Esophagus muscularis mucosa (tissue), 4 donors: ENCODE data around the gene FAM120AOS. TPM values are rescaled to one million over a fixed set of nuclear protein-coding genes. Genes with fewer than 3 reads are reported as not detected.

Experiments
- DNase-seq: peaks from one replicate; pipeline ENCODE4 v3.0.0-alpha.2; 2017; ENCODE audit errors: extremely low spot score
- H3K27ac ChIP-seq, 4 donors: fragments of 200-600 bp; sonication (generic); replicated peaks in 1 of 4; 1 replicate in 3 of 4; 2 replicates in 1 of 4; pipeline ENCODE4 v1.5.1; 2016 to 2019; ENCODE audit warnings: mild to moderate bottlenecking in 1 of 4
- H3K27me3 ChIP-seq, 4 donors: fragments of 200-600 bp; sonication (generic); one replicate each; pipeline versions ENCODE4 v1.5.1 to v1.6.0; 2016 to 2019
- H3K36me3 ChIP-seq, 4 donors: fragments of 200-600 bp; sonication (generic); one replicate each; pipeline ENCODE4 v1.5.1; 2016 to 2019
- H3K4me1 ChIP-seq, 4 donors: fragments of 200-600 bp; sonication (generic); one replicate each; pipeline ENCODE4 v1.5.1; 2016 to 2019
- H3K4me3 ChIP-seq, 4 donors: fragments of 200-600 bp; sonication (generic); 1 replicate in 2 of 4; 2 replicates in 2 of 4; pipeline ENCODE4 v1.5.1; 2016 to 2019; ENCODE audit warnings: mild to moderate bottlenecking in 4 of 4, moderate library complexity in 1 of 4
- H3K9me3 ChIP-seq, 4 donors: fragments of 200-600 bp; sonication (generic); 1 replicate in 3 of 4; 2 replicates in 1 of 4; pipeline ENCODE4 v1.5.1; 2016 to 2019
- EP300 ChIP-seq: sonication (generic); formaldehyde crosslinking; IDR thresholded peaks from one replicate; pipeline ENCODE4 v1.6.1; 2017; ENCODE audit warnings: antibody characterized with exemption
- POLR2A ChIP-seq: fragments of 450-650 bp; IDR thresholded peaks from one replicate; pipeline ENCODE4 v1.6.1; 2017; ENCODE audit warnings: antibody characterized with exemption, moderate library complexity, mild to moderate bottlenecking, low read depth
- POLR2AphosphoS5 ChIP-seq, 2 donors: sonication (generic); formaldehyde crosslinking; IDR thresholded peaks; one replicate each; pipeline ENCODE4 v1.6.1; 2017; ENCODE audit warnings: antibody characterized with exemption in 2 of 2
- WGBS: methylation state at CpG from one replicate; pipeline ENCODE4 v1.1.5; 2018; 5-methylcytosine and 5-hydroxymethylcytosine counted together
- intact Hi-C: fragments of 100-400 bp; cut with DNase I; formaldehyde crosslinking; loops from one replicate; pipeline ENCODE4 v1.15.1; 2023
- total RNA-seq, 4 donors: library from RNA; depleted of rRNA; stranded (reverse); fragments of >200 nt; gene quantifications; one replicate each; pipeline versions ENCODE4 v1.1.0 to v1.2.1, GENCODE V29; 2016
- TF ChIP-seq, protein P1 (sequence below), 3 experiments: fragments of 200-600 bp in 2 of 3; fragments of 450-650 bp in 1 of 3; sonication (generic) in 2 of 3; IDR thresholded peaks; one replicate each; pipeline ENCODE4 v1.5.1; 2017 to 2019; ENCODE audit warnings: antibody characterized with exemption in 3 of 3, mild to moderate bottlenecking in 2 of 3, moderate library complexity in 1 of 3

FAM120AOS gene
- total RNA-seq, 4 donors from 2014 or later: 51.7 to 63.6 (median 55.3) TPM

DNA sequence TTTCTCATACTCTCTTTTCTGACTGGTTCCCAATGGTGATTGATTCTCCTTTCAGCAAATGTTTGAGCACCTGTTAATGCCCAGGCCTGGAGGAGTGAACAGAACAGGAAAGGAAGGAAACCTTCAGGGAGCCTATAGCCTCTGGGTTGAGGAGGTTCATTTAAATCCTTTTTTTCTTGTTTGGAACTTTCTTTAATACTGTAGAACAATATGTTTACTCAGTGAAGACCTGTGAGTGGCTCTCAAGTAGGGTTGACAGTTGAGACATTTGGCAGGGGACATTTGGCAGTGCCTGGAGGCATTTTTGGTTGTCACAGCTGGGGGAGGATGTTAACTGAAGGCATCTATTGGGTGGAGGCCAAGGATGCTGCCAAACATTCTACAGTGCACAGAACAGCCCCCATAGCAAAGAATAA is 6.1 kb upstream of the FAM120AOS start:
- no peak for DNase-seq
- intact Hi-C loops: loop anchor here (10.0 kb wide), 2 partner anchors 45 to 325 kb away; partner anchors contain the start of gene NINJ1
- Histone ChIP-seq H3K9me3 (no peaks in the 10 kb centered on the region), H3K4me1 (peaks cover 61 to 89% (median 74%) of the 10 kb centered on the region in 4 donors), H3K4me3 (no peak overlapping the region), H3K27ac (no peak overlapping the region), H3K36me3 (no peaks in the 10 kb centered on the region), H3K27me3 (no peaks in the 10 kb centered on the region)
- TF ChIP-seq POLR2AphosphoS5 (IDR thresholded peaks at IDR 0.05): no peak
- TF ChIP-seq POLR2A: no peak
- TF ChIP-seq EP300: no peak
- TF ChIP-seq, protein P1, sequence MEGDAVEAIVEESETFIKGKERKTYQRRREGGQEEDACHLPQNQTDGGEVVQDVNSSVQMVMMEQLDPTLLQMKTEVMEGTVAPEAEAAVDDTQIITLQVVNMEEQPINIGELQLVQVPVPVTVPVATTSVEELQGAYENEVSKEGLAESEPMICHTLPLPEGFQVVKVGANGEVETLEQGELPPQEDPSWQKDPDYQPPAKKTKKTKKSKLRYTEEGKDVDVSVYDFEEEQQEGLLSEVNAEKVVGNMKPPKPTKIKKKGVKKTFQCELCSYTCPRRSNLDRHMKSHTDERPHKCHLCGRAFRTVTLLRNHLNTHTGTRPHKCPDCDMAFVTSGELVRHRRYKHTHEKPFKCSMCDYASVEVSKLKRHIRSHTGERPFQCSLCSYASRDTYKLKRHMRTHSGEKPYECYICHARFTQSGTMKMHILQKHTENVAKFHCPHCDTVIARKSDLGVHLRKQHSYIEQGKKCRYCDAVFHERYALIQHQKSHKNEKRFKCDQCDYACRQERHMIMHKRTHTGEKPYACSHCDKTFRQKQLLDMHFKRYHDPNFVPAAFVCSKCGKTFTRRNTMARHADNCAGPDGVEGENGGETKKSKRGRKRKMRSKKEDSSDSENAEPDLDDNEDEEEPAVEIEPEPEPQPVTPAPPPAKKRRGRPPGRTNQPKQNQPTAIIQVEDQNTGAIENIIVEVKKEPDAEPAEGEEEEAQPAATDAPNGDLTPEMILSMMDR (IDR thresholded peaks at IDR 0.05): no peak

DNA sequence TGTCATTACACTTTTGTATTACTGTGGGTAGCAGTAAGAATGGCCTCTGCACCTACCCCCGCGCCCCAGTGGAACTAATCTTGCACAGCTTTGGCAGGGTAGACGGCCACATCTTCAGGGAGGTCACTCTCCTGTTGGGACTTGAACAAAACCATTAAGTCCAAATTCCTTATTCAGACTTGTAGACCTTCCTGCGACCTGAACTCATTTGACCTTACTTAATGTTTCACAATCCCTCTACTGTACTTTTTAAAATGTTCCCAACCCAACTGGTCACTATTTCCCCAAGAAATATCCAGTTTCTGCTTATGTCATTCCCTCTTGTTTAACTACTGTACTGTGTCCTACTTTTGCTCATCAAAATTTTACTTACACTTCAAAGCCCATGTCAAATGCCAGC is 5.3 kb upstream of the FAM120AOS start:
- WGBS: 77% methylated on average over 4 of the region's 4 CpGs
- Histone ChIP-seq H3K27me3 (no peaks in the 10 kb centered on the region), H3K36me3 (no peaks in the 10 kb centered on the region), H3K27ac (no peak overlapping the region), H3K4me1 (peaks cover 62 to 89% (median 74%) of the 10 kb centered on the region in 4 donors), H3K4me3 (no peak overlapping the region), H3K9me3 (no peaks in the 10 kb centered on the region)
- DNase-seq: no peak
- TF ChIP-seq, protein P1 (IDR thresholded peaks at IDR 0.05): no peak
- intact Hi-C loops: loop anchor here (10.0 kb wide), 2 partner anchors 46 to 324 kb away; partner anchors contain the start of gene NINJ1

DNA sequence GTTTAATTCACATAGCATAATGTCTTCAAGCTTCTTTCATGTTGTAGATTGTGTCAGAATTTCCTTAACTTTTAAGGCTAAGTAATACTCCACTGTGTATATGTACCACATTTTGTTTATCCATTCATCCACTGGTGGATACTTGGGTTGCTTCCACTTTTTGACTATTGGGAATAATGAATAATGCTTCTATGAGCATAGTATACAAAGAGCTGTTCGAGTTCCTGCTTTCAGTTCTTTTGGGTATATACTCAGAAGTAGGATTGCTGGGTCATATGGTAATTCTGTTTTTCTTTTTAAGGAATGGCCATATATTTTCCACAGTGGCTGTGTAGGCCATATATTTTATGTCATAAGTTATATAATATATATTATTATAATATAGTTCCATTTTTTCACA is 3.6 kb upstream of the FAM120AOS start:
- H3K27ac ChIP-seq: no peak overlapping the region
- peaks cover 58 to 76% (median 70%) of the 10 kb centered on the region in 4 donors for H3K4me1 ChIP-seq
- H3K4me3 ChIP-seq: no peak overlapping the region
- intact Hi-C loops: loop anchor here (10.0 kb wide), 2 partner anchors 48 to 322 kb away; partner anchors contain the start of gene NINJ1
- TF ChIP-seq EP300 (no peak), POLR2AphosphoS5 (IDR thresholded peaks at IDR 0.05) (no peak), POLR2A (no peak)
- TF ChIP-seq, protein P1 (IDR thresholded peaks at IDR 0.05): no peak
- H3K27me3 ChIP-seq: no peaks in the 10 kb centered on the region
- 53% methylated on average over 1 of the region's 1 CpG for WGBS
- no peak for DNase-seq
- H3K9me3 ChIP-seq: no peaks in the 10 kb centered on the region
- no peaks in the 10 kb centered on the region for H3K36me3 ChIP-seq

DNA sequence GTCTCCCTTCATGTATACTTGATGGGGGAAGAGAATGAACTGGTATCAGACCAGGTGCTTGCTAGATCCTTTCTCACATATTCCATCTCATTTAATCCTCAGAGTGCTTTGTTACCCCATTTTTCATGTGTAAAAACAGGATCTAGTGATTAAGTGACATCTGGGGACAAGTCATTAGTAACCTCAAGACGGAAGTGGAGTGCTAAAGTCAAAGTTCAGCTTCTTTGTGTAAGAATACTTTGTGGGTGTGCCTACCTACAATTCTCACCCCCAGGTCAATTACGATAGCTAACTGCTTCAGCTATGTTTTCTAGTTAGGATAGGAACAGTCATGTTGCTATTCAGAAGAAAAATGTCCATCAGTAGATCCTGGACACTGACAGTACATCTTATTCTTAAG is 3.1 kb upstream of the FAM120AOS start:
- intact Hi-C loops: loop anchor here (10.0 kb wide), 2 partner anchors 48 to 322 kb away; partner anchors contain the start of gene NINJ1
- WGBS: 81% methylated on average over 2 of the region's 2 CpGs
- TF ChIP-seq EP300 (no peak), POLR2A (no peak), POLR2AphosphoS5 (IDR thresholded peaks at IDR 0.05) (no peak)
- TF ChIP-seq, protein P1 (IDR thresholded peaks at IDR 0.05): no peak
- Histone ChIP-seq H3K27ac (no peak overlapping the region), H3K4me1 (peaks cover 58 to 72% (median 69%) of the 10 kb centered on the region in 4 donors), H3K9me3 (no peaks in the 10 kb centered on the region), H3K4me3 (no peak overlapping the region), H3K36me3 (no peaks in the 10 kb centered on the region), H3K27me3 (no peaks in the 10 kb centered on the region)
- no peak for DNase-seq

DNA sequence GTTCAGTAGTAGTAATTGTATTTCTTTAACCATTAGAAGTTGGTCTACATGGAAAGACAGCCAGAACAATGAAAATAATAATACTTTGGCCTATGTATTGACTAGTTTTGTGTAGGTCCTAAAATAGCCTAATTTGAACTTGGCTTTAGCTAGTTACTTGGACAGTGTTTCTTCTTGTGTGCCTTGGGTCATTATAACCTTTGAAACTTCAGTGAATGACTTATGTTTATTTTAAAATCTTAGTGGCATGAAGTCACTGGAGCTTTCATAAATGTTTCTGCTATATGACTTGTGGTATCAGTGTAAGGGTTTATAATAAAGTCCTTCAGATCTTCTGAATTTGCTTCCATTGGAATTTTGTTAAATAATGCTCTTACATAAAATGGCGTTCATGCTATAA is 2.6 kb upstream of the FAM120AOS start:
- H3K4me3 ChIP-seq: no peak overlapping the region
- H3K9me3 ChIP-seq: no peaks in the 10 kb centered on the region
- no peak for DNase-seq
- TF ChIP-seq, protein P1 (IDR thresholded peaks at IDR 0.05): no peak
- TF ChIP-seq POLR2AphosphoS5 (IDR thresholded peaks at IDR 0.05) (no peak), EP300 (no peak), POLR2A (no peak)
- peaks cover 58 to 72% (median 68%) of the 10 kb centered on the region in 4 donors for H3K4me1 ChIP-seq
- intact Hi-C loops: loop anchor here (10.0 kb wide), 2 partner anchors 49 to 321 kb away; partner anchors contain the start of gene NINJ1
- no peaks in the 10 kb centered on the region for H3K27me3 ChIP-seq
- H3K27ac ChIP-seq: no peak overlapping the region
- H3K36me3 ChIP-seq: no peaks in the 10 kb centered on the region
- 82% methylated on average over 1 of the region's 1 CpG for WGBS
